Natural killer cell (primary cell): Measurements from ENCODE around the gene ETV2. TPM values are rescaled to one million over a fixed set of nuclear protein-coding genes. Genes with fewer than 3 reads are reported as not detected.

Experiments
- ATAC-seq, 3 donors: fragments of 150-1000 bp in 2 of 3; fragments of 200-7000 bp in 1 of 3; cut with Tn5 transposase; 1 replicate in 1 of 3; 2 replicates in 2 of 3; pipeline ENCODE4 v1.10.0; 2021; ENCODE audit warnings: mild to moderate bottlenecking in 2 of 3, moderate library complexity in 2 of 3
- DNase-seq, 2 donors: peaks; one replicate each; pipeline versions ENCODE4 v3.0.0 to v3.0.0-alpha.2; 2013 to 2021; ENCODE audit warnings: mixed read lengths in 1 of 2
- H3K27ac ChIP-seq: one replicate; pipeline ENCODE4 v1.5.1; 2013; ENCODE audit warnings: mild to moderate bottlenecking, low read length
- H3K27me3 ChIP-seq: one replicate; pipeline ENCODE4 v1.6.1; 2013; ENCODE audit warnings: low read length; ENCODE audit not compliant: control insufficient read depth, insufficient read depth
- H3K36me3 ChIP-seq: one replicate; pipeline ENCODE4 v1.6.1; 2013; ENCODE audit warnings: low read length; ENCODE audit not compliant: control insufficient read depth, insufficient read depth
- H3K4me1 ChIP-seq: one replicate; pipeline ENCODE4 v1.6.1; 2013; ENCODE audit warnings: low read length; ENCODE audit not compliant: control insufficient read depth, insufficient read depth
- H3K4me3 ChIP-seq: one replicate; pipeline ENCODE4 v1.5.1; 2013; ENCODE audit warnings: low read length
- H3K9me3 ChIP-seq: one replicate; pipeline ENCODE4 v1.6.1; 2013; ENCODE audit warnings: low read length; ENCODE audit not compliant: control insufficient read depth, insufficient read depth
- H3K27ac Mint-ChIP-seq, 2 donors: one replicate each; pipeline ENCODE4 v1.8.0; 2022; ENCODE audit warnings: mild to moderate bottlenecking in 2 of 2, mixed read lengths in 2 of 2, moderate library complexity in 1 of 2
- H3K27me3 Mint-ChIP-seq, 2 donors: one replicate each; pipeline ENCODE4 v1.8.0; 2022; ENCODE audit warnings: low read depth in 2 of 2, mixed read lengths in 2 of 2
- H3K36me3 Mint-ChIP-seq: one replicate; pipeline ENCODE4 v1.8.0; 2022; ENCODE audit warnings: mixed read lengths
- H3K4me1 Mint-ChIP-seq, 2 donors: one replicate each; pipeline ENCODE4 v1.8.0; 2022; ENCODE audit warnings: mixed read lengths in 2 of 2
- H3K4me3 Mint-ChIP-seq: one replicate; pipeline ENCODE4 v1.8.0; 2022; ENCODE audit warnings: mild to moderate bottlenecking, moderate library complexity, mixed read lengths
- H3K9me3 Mint-ChIP-seq, 2 donors: one replicate each; pipeline ENCODE4 v1.8.0; 2022; ENCODE audit warnings: mixed read lengths in 2 of 2
- CTCF ChIP-seq: fragments of 200-600 bp; IDR thresholded peaks from one replicate; pipeline ENCODE4 v1.8.0; 2022; ENCODE audit warnings: antibody characterized with exemption
- WGBS: methylation state at CpG from one replicate; pipeline ENCODE4 v1.1.7; 2013; ENCODE audit warnings: missing lambda C conversion rate; ENCODE audit not compliant: insufficient coverage; 5-methylcytosine and 5-hydroxymethylcytosine counted together
- intact Hi-C: fragments of 100-400 bp; cut with micrococcal nuclease; formaldehyde crosslinking; loops from one replicate; pipeline ENCODE4 v1.14.2; 2022
- total RNA-seq, 4 donors: library from RNA; stranded (reverse); fragments of 120-200 nt in 1 of 4; gene quantifications; one replicate each; pipeline versions ENCODE4 v1.2.3 to v1.2.4, GENCODE V29; 2013 to 2022

The ETV2 gene
- total RNA-seq, 3 donors from 2014 or later (not counting 1 experiment from before 2014, with no cell fraction given): 0.48 to 2.0 (median 0.87) TPM

- no peak overlapping the region for H3K4me3 Mint-ChIP-seq
- no peaks in the 10 kb centered on the region for H3K9me3 ChIP-seq
- peaks cover 12% of the 10 kb centered on the region for H3K4me1 ChIP-seq
- peaks cover 26 to 30% of the 10 kb centered on the region in 2 donors for H3K27me3 Mint-ChIP-seq
- H3K4me1 Mint-ChIP-seq: peaks cover 0 to 8% of the 10 kb centered on the region in 2 donors
- ATAC-seq: no peak
- WGBS: 71% methylated on average over 4 of the region's 4 CpGs
- H3K4me3 ChIP-seq: no peak overlapping the region
- no peak overlapping the region for H3K27ac ChIP-seq
- peaks cover 6% of the 10 kb centered on the region for H3K36me3 ChIP-seq
- peaks cover 11% of the 10 kb centered on the region for H3K27me3 ChIP-seq
- intact Hi-C loops: no loop called here
- no peak for TF ChIP-seq CTCF
- H3K27ac Mint-ChIP-seq: no peak overlapping the region
- H3K9me3 Mint-ChIP-seq: no peaks in the 10 kb centered on the region
- no peak for DNase-seq
- H3K36me3 Mint-ChIP-seq: no peaks in the 10 kb centered on the region
These were observed 28.4 kb downstream of the ETV2 start for GRCh38 chr19:35669974-35670373.

GRCh38 chr19:35670686-35671085 is 29.1 kb downstream of the ETV2 start:
- H3K27ac ChIP-seq: no peak overlapping the region
- no peaks in the 10 kb centered on the region for H3K36me3 ChIP-seq
- Mint-ChIP-seq H3K27ac (no peak overlapping the region), H3K4me1 (peaks cover 0 to 8% of the 10 kb centered on the region in 2 donors), H3K9me3 (no peaks in the 10 kb centered on the region), H3K4me3 (no peak overlapping the region), H3K27me3 (peaks cover 27 to 30% of the 10 kb centered on the region in 2 donors), H3K36me3 (no peaks in the 10 kb centered on the region)
- no peak overlapping the region for H3K4me3 ChIP-seq
- H3K27me3 ChIP-seq: peaks cover 11% of the 10 kb centered on the region
- intact Hi-C loops: no loop called here
- no peaks in the 10 kb centered on the region for H3K9me3 ChIP-seq
- no peak for TF ChIP-seq CTCF
- 83% methylated on average over 1 of the region's 1 CpG for WGBS
- DNase-seq (no peak), ATAC-seq (no peak)
- peaks cover 12% of the 10 kb centered on the region for H3K4me1 ChIP-seq

- Mint-ChIP-seq H3K4me3 (no peak overlapping the region), H3K9me3 (no peaks in the 10 kb centered on the region), H3K27me3 (peaks cover 34 to 35% of the 10 kb centered on the region in 2 donors), H3K36me3 (no peaks in the 10 kb centered on the region), H3K27ac (no peak overlapping the region), H3K4me1 (peaks cover 0 to 8% of the 10 kb centered on the region in 2 donors)
- intact Hi-C loops: no loop called here
- Histone ChIP-seq H3K9me3 (no peaks in the 10 kb centered on the region), H3K36me3 (no peaks in the 10 kb centered on the region), H3K27ac (no peak overlapping the region), H3K4me1 (peaks cover 12% of the 10 kb centered on the region), H3K27me3 (peaks cover 11% of the 10 kb centered on the region), H3K4me3 (no peak overlapping the region)
- 43% methylated on average over 3 of the region's 3 CpGs for WGBS
- TF ChIP-seq CTCF: no peak
- ATAC-seq (no peak), DNase-seq (no peak)
These were observed 30.3 kb downstream of the ETV2 start for GRCh38 chr19:35671818-35672217.
